Measurements from ENCODE around the gene BEX2. TPM values are rescaled to one million over a fixed set of nuclear protein-coding genes. Genes with fewer than 3 reads are reported as not detected.
"Not testable (repeated sequence)": the region's sequence is repeated elsewhere in the genome, so short reads cannot be mapped to it uniquely, and the experiment has no call there.

BEX2 gene
- total RNA-seq, 2 donors from 2014 or later: 41.2 to 79.0 TPM

DNA sequence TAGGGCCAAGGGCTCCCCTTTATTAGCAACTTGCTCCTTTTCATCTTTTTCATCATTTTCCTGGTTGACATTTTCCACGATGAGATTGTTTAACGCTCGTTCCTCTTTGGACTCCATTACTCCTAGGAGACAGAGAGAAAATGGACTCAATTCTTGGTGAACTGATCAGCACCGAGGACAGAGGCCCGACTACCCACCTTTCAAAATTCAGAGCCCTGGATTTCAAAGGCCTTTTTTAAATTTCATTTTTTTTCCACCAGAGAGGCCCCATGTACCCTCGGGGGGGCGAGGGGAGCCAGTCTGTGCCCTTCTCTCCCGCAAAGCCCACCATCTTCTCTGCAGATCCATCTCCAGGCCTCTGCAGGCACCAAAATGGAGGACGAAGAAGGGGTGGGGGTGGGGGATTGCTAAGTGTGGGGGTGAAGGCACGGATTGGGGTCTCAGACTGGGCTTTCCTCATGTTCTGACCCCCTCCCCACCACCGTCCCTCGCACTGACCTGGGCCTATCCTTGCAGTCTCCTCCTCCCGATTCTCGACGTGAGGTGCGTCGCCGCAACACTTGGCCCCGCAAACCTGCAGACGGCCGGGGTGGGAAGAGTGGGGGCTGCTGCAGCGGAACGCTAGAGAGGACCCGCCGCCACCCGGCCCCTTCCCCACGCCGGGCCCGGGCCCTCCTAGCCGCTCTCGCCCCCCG, 783 bp downstream of the BEX2 start:
- Histone ChIP-seq H3K4me3 (peak overlapping the region; percentile 46 to 55), H3K9me3 (no peaks in the 10 kb centered on the region), H3K27ac (peak overlapping the region; percentile 53 to 64), H3K4me1 (replicated peaks) (no peaks in the 10 kb centered on the region), H3K36me3 (no peaks in the 10 kb centered on the region), H3K27me3 (replicated peaks; ENCODE audit: insufficient read depth) (no peaks in the 10 kb centered on the region)
- TF ChIP-seq POLR2AphosphoS5 (IDR thresholded peaks at IDR 0.05) (no peak), POLR2A (IDR thresholded peaks at IDR 0.05) (no peak)
- TF ChIP-seq, protein P1, sequence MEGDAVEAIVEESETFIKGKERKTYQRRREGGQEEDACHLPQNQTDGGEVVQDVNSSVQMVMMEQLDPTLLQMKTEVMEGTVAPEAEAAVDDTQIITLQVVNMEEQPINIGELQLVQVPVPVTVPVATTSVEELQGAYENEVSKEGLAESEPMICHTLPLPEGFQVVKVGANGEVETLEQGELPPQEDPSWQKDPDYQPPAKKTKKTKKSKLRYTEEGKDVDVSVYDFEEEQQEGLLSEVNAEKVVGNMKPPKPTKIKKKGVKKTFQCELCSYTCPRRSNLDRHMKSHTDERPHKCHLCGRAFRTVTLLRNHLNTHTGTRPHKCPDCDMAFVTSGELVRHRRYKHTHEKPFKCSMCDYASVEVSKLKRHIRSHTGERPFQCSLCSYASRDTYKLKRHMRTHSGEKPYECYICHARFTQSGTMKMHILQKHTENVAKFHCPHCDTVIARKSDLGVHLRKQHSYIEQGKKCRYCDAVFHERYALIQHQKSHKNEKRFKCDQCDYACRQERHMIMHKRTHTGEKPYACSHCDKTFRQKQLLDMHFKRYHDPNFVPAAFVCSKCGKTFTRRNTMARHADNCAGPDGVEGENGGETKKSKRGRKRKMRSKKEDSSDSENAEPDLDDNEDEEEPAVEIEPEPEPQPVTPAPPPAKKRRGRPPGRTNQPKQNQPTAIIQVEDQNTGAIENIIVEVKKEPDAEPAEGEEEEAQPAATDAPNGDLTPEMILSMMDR (IDR thresholded peaks at IDR 0.05): no peak
- no peak for DNase-seq (ENCODE audit: low spot score)
- WGBS: 22% methylated on average over 27 of the region's 32 CpGs
- intact Hi-C loops (cut with DNase I): no loop called here

DNA sequence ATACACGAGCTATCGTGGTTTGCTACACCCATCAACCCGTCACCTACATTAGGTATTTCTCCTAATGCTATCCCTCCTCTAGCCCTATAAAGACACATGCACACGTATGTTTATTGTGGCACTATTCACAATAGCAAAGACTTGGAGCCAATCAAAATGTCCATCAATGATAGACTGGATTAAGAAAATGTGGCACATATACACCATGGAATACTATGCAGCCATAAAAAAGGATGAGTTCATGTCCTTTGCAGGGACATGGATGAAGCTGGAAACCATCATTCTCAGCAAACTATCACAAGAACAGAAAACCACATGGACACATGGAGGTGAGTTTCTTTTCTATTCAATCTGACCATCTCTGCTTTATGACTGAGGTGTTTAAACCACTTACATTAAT, 5.1 kb downstream of the BEX2 start:
- H3K27ac ChIP-seq; H3K27me3 ChIP-seq (replicated peaks; ENCODE audit: insufficient read depth); H3K4me3 ChIP-seq; H3K4me1 ChIP-seq (replicated peaks); intact Hi-C loops (cut with DNase I); DNase-seq (ENCODE audit: low spot score); H3K9me3 ChIP-seq; H3K36me3 ChIP-seq: not testable (repeated sequence)
- WGBS: 86% methylated on average over 4 of the region's 4 CpGs

DNA sequence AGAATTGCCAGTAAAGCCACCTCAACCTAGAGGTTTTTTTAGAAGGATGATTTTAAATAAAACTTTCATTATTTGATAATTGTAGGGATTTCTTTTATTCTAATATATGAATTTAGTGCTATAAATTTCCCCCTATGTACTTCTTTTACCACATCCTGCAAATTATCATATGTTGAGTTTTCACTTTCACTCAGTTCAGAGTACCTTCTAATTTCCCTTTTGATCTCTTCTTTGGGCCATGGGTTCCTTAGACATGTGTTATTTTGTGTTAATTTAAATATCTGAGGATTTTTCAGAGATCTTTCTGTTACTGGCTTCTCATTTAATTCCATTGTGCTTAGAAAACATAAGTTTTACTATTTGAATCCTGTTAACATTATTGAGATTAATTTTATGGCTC, 6.1 kb downstream of the BEX2 start:
- no peaks in the 10 kb centered on the region for H3K9me3 ChIP-seq
- H3K36me3 ChIP-seq: no peaks in the 10 kb centered on the region
- no peak for TF ChIP-seq POLR2A (IDR thresholded peaks at IDR 0.05)
- DNase-seq (ENCODE audit: low spot score): no peak
- H3K4me1 ChIP-seq (replicated peaks): no peaks in the 10 kb centered on the region
- H3K27me3 ChIP-seq (replicated peaks; ENCODE audit: insufficient read depth): no peaks in the 10 kb centered on the region
- no peak overlapping the region for H3K27ac ChIP-seq
- intact Hi-C loops (cut with DNase I): no loop called here
- no peak overlapping the region for H3K4me3 ChIP-seq

DNA sequence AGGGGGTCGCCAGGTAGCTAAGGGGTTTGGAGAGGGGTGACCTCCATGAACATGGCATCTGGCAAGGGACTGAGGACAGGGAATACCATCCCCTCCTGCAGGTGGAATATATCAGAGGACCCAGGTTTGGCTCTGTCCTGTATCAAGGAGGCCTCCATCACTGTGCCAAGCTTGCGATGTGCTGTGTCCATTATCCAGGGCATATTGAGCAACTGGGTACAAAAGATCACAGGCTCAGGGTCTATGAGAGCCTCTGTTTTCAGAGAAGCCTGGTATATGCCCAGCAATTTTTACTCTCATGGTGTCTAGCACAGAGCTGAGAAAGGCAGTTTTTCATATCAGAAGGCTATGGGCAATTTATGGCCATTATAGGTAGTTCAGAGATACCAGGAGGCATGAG, 17.7 kb downstream of the BEX2 start:
- TF ChIP-seq POLR2AphosphoS5 (IDR thresholded peaks at IDR 0.05): no peak
- TF ChIP-seq POLR2A (IDR thresholded peaks at IDR 0.05): no peak
- TF ChIP-seq, protein P1 (IDR thresholded peaks at IDR 0.05): no peak
- no peak overlapping the region for H3K27ac ChIP-seq
- no peaks in the 10 kb centered on the region for H3K36me3 ChIP-seq
- no peak for DNase-seq (ENCODE audit: low spot score)
- H3K4me3 ChIP-seq: no peak overlapping the region
- no peaks in the 10 kb centered on the region for H3K9me3 ChIP-seq
- H3K27me3 ChIP-seq (replicated peaks; ENCODE audit: insufficient read depth): no peaks in the 10 kb centered on the region
- no peaks in the 10 kb centered on the region for H3K4me1 ChIP-seq (replicated peaks)
- intact Hi-C loops (cut with DNase I): no loop called here
- WGBS: 95% methylated on average over 2 of the region's 2 CpGs

DNA sequence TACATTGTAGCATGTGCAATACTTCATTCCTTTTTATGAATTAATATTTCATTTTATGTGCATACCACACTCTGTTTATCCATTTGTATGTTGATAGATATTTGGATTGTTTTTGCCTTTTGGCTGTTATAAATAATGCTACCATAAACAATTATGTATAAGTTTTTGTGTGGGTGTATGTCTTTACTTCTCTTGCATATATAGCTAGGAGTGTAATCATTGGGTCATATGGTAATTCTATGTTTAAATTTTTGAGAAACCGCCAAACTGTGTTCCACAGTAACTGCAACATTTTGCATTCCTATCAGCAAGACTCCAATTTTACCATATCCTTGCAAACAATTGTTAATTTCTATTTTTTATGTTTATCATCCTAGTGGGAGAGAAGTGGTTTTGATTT, 31.2 kb downstream of the BEX2 start:
- H3K4me1 ChIP-seq (replicated peaks): no peaks in the 10 kb centered on the region
- no peaks in the 10 kb centered on the region for H3K9me3 ChIP-seq
- no peak for DNase-seq (ENCODE audit: low spot score)
- no peaks in the 10 kb centered on the region for H3K36me3 ChIP-seq
- H3K27ac ChIP-seq: no peak overlapping the region
- H3K27me3 ChIP-seq (replicated peaks; ENCODE audit: insufficient read depth): no peaks in the 10 kb centered on the region
- intact Hi-C loops (cut with DNase I): no loop called here
- no peak overlapping the region for H3K4me3 ChIP-seq
- no peak for TF ChIP-seq POLR2AphosphoS5 (IDR thresholded peaks at IDR 0.05)
- TF ChIP-seq, protein P1 (IDR thresholded peaks at IDR 0.05): no peak
- TF ChIP-seq POLR2A (IDR thresholded peaks at IDR 0.05): no peak
- 67% methylated on average over 1 of the region's 1 CpG for WGBS

DNA sequence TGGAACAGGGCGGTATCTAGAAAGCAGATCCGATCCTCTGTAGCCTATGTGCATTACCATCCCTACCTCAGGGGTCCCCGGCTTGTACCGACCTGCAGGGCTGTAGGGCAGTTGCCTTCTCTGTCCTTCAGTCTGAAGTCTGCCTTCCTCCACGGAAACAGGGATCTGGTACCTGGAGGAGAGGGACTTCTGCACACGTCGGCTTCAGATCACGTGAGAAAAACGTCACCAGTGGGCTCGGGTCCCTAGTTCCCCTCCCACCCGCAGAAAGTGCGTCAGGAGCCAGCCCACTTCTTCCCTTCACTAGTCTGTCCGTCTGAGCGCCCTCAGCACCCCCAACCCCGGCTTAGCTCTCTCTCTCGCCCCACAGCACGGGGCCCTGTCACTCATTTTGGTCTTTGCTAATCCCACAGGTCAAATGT, 34.2 kb downstream of the BEX2 start, which contains the start of gene TCEAL5:
Gene TCEAL5, minus strand, starts transcription at position 170 of the 422 bp plus-strand sequence. CDS start 2,187 bp downstream, outside the sequence.
- TF ChIP-seq POLR2A (IDR thresholded peaks at IDR 0.05) (no peak), POLR2AphosphoS5 (IDR thresholded peaks at IDR 0.05) (no peak)
- TF ChIP-seq, protein P1 (IDR thresholded peaks at IDR 0.05): no peak
- H3K27ac ChIP-seq: no peak within 1 kb of the TSS
- intact Hi-C loops (cut with DNase I): no loop called here
- no peaks in the 10 kb centered on the region for H3K27me3 ChIP-seq (replicated peaks; ENCODE audit: insufficient read depth)
- H3K9me3 ChIP-seq: no peaks in the 10 kb centered on the region
- no peaks in the 10 kb centered on the region for H3K4me1 ChIP-seq (replicated peaks)
- H3K36me3 ChIP-seq: no peaks in the 10 kb centered on the region
- no peak within 1 kb of the TSS for H3K4me3 ChIP-seq
- 4% methylated on average over 14 of the region's 17 CpGs for WGBS
- DNase-seq (ENCODE audit: low spot score): no peak

Measured in prostate gland (tissue), 2 donors.